ENCODE data around the gene EBLN1.

DNA sequence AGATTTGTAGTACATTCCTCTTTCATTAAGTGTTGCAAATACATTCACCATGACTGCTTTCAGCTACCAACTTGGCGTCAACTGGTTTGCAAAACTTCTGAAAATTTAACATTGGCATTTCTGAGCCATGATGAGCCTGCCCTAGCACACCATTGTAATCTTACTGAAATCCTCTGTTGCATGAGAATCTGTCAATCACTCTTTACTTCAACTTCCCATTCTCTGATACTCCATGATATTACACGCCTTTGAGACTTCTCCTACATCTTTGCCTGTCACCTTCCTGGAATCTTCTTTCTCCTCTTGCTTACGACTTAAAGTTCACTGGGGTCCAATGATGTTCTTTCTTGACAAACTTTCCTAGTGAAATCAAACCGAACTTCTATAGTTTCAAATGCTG lies 32.2 kb downstream of the EBLN1 start:
- TF ChIP-seq POLR2AphosphoS5 (IDR thresholded peaks at IDR 0.05): no peak
- TF ChIP-seq, protein P1, sequence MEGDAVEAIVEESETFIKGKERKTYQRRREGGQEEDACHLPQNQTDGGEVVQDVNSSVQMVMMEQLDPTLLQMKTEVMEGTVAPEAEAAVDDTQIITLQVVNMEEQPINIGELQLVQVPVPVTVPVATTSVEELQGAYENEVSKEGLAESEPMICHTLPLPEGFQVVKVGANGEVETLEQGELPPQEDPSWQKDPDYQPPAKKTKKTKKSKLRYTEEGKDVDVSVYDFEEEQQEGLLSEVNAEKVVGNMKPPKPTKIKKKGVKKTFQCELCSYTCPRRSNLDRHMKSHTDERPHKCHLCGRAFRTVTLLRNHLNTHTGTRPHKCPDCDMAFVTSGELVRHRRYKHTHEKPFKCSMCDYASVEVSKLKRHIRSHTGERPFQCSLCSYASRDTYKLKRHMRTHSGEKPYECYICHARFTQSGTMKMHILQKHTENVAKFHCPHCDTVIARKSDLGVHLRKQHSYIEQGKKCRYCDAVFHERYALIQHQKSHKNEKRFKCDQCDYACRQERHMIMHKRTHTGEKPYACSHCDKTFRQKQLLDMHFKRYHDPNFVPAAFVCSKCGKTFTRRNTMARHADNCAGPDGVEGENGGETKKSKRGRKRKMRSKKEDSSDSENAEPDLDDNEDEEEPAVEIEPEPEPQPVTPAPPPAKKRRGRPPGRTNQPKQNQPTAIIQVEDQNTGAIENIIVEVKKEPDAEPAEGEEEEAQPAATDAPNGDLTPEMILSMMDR (IDR thresholded peaks at IDR 0.05): no peak

Data from breast epithelium (tissue), 3 donors.